Neuronal stem cell (in vitro differentiated cells): ENCODE results near the gene PSME2.

Experiments used
- DNase-seq: peaks from one replicate; pipeline ENCODE4 v3.0.0-alpha.2; 2013; ENCODE audit warnings: low spot score
- H2AFZ ChIP-seq: one replicate; pipeline ENCODE4 v1.6.1; 2013; ENCODE audit warnings: mild to moderate bottlenecking, low read length, inconsistent platforms
- H2AK5ac ChIP-seq: 2 replicates; pipeline ENCODE4 v1.6.1; 2013; ENCODE audit warnings: low read depth, mild to moderate bottlenecking, inconsistent platforms, low read length, moderate library complexity, mixed read lengths
- H2BK120ac ChIP-seq: 2 replicates; pipeline ENCODE4 v1.6.1; 2013; ENCODE audit warnings: low read depth, mild to moderate bottlenecking, inconsistent platforms, low read length, moderate library complexity, mixed read lengths
- H2BK12ac ChIP-seq: one replicate; pipeline ENCODE4 v1.6.1; 2013; ENCODE audit warnings: low read length, inconsistent platforms
- H2BK15ac ChIP-seq: 2 replicates; pipeline ENCODE4 v1.6.1; 2013; ENCODE audit warnings: mild to moderate bottlenecking, low read length, inconsistent platforms, mixed read lengths
- H2BK5ac ChIP-seq: one replicate; pipeline ENCODE4 v1.6.1; 2013; ENCODE audit warnings: inconsistent platforms, mild to moderate bottlenecking, low read length, moderate library complexity
- H3K14ac ChIP-seq: one replicate; pipeline ENCODE4 v1.6.1; 2013; ENCODE audit warnings: low read length, inconsistent platforms
- H3K18ac ChIP-seq: 2 replicates; pipeline ENCODE4 v1.6.1; 2013; ENCODE audit warnings: low read length, inconsistent platforms
- H3K23ac ChIP-seq: 2 replicates; pipeline ENCODE4 v1.6.1; 2013; ENCODE audit warnings: low read depth, mild to moderate bottlenecking, mixed read lengths, low read length, inconsistent platforms; ENCODE audit not compliant: poor library complexity
- H3K27ac ChIP-seq: replicated peaks from 3 replicates; pipeline ENCODE4 v1.5.1; 2013; ENCODE audit warnings: low read length, inconsistent platforms
- H3K27me3 ChIP-seq, 3 experiments: 2 replicates each; pipeline ENCODE4 v1.6.1; 2013; ENCODE audit warnings: low read length in 3 of 3, mild to moderate bottlenecking in 2 of 3, inconsistent platforms in 1 of 3, low read depth in 1 of 3, mixed read lengths in 1 of 3, moderate library complexity in 1 of 3; ENCODE audit not compliant: control insufficient read depth in 3 of 3, insufficient read depth in 3 of 3
- H3K36me3 ChIP-seq, 2 donors: replicated peaks in 1 of 2; 2 replicates each; pipeline ENCODE4 v1.6.1; 2013; ENCODE audit warnings: low read length in 2 of 2; ENCODE audit not compliant: control insufficient read depth in 2 of 2, insufficient read depth in 2 of 2
- H3K4ac ChIP-seq: 2 replicates; pipeline ENCODE4 v1.6.1; 2013; ENCODE audit warnings: inconsistent platforms, mild to moderate bottlenecking, low read length, moderate library complexity
- H3K4me1 ChIP-seq, 2 donors: 1 replicate in 1 of 2; 2 replicates in 1 of 2; pipeline ENCODE4 v1.6.1; 2013; ENCODE audit warnings: low read length in 2 of 2, low read depth in 1 of 2; ENCODE audit not compliant: control insufficient read depth in 2 of 2, insufficient read depth in 1 of 2
- H3K4me2 ChIP-seq: one replicate; pipeline ENCODE4 v1.6.1; 2013; ENCODE audit warnings: mild to moderate bottlenecking, low read length, inconsistent platforms; ENCODE audit not compliant: insufficient read depth, poor library complexity, severe bottlenecking
- H3K4me3 ChIP-seq, 2 donors: 2 replicates each; pipeline ENCODE4 v1.5.1; 2013; ENCODE audit warnings: low read length in 2 of 2, mild to moderate bottlenecking in 2 of 2, inconsistent platforms in 1 of 2, moderate library complexity in 1 of 2
- H3K79me1 ChIP-seq: one replicate; pipeline ENCODE4 v1.6.1; 2013; ENCODE audit warnings: low read depth, mild to moderate bottlenecking, inconsistent platforms, low read length, moderate library complexity
- H3K9ac ChIP-seq: one replicate; pipeline ENCODE4 v1.6.1; 2013; ENCODE audit warnings: mild to moderate bottlenecking, low read depth, low read length, inconsistent platforms; ENCODE audit not compliant: poor library complexity
- H3K9me3 ChIP-seq, 2 donors: replicated peaks in 1 of 2; 2 replicates each; pipeline versions ENCODE3 to v1.6.1; 2013; ENCODE audit warnings: low read length in 2 of 2, mild to moderate bottlenecking in 2 of 2, inconsistent platforms in 1 of 2, low read depth in 1 of 2, mixed read lengths in 1 of 2, moderate library complexity in 1 of 2; ENCODE audit not compliant: control insufficient read depth in 2 of 2, insufficient read depth in 1 of 2
- H4K8ac ChIP-seq: one replicate; pipeline ENCODE4 v1.6.1; 2013; ENCODE audit warnings: low read depth, mild to moderate bottlenecking, inconsistent platforms, low read length, moderate library complexity
- H4K91ac ChIP-seq: one replicate; pipeline ENCODE4 v1.6.1; 2013; ENCODE audit warnings: low read length, low read depth, mild to moderate bottlenecking, inconsistent platforms; ENCODE audit not compliant: poor library complexity
- WGBS, 2 donors: extraction: QIAGEN DNeasy Blood & Tissue Kit; methylation state at CpG; one replicate each; pipeline ENCODE4 v1.1.7; 2013; ENCODE audit warnings: missing lambda C conversion rate in 2 of 2, mixed read lengths in 1 of 2; ENCODE audit not compliant: insufficient read length in 2 of 2, insufficient replicate concordance in 1 of 2; ENCODE audit errors: extremely low coverage in 2 of 2; 5-methylcytosine and 5-hydroxymethylcytosine counted together

PSME2 gene

GRCh38 chr14:24167469-24168114 is 21.2 kb upstream of the PSME2 start:
- peaks cover 18 to 42% of the 10 kb centered on the region in 2 donors for H3K36me3 ChIP-seq

GRCh38 chr14:24165785-24166184 is 19.4 kb upstream of the PSME2 start:
- Histone ChIP-seq H3K27me3 (no peaks in the 10 kb centered on the region), H2BK15ac (no peak overlapping the region), H2BK5ac (no peak overlapping the region), H2AFZ (no peak overlapping the region), H2BK12ac (no peak overlapping the region), H4K91ac (no peak overlapping the region), H3K79me1 (no peaks in the 10 kb centered on the region), H3K23ac (no peak overlapping the region), H3K27ac (no peak overlapping the region), H2BK120ac (no peak overlapping the region), H3K14ac (no peak overlapping the region), H3K4me2 (no peak overlapping the region), H2AK5ac (no peak overlapping the region), H3K18ac (no peak overlapping the region), H3K4ac (no peak overlapping the region), H3K4me3 (no peak overlapping the region), H3K4me1 (peaks cover 6 to 12% of the 10 kb centered on the region in 2 donors), H4K8ac (no peak overlapping the region), H3K36me3 (peaks cover 21 to 44% of the 10 kb centered on the region in 2 donors), H3K9ac (no peak overlapping the region), H3K9me3 (no peaks in the 10 kb centered on the region)
- no peak for DNase-seq
- no CpG with 5 or more reads among the region's 5 CpGs for WGBS, 2 donors

More at GRCh38 chr14:24167469-24168114, 21.2 kb upstream of the PSME2 start:
- no peak overlapping the region for H4K91ac ChIP-seq
- H2BK5ac ChIP-seq: no peak overlapping the region
- H3K23ac ChIP-seq: no peak overlapping the region
- no peak overlapping the region for H3K4me2 ChIP-seq
- no peak overlapping the region for H3K9ac ChIP-seq
- no peaks in the 10 kb centered on the region for H3K9me3 ChIP-seq
- H3K18ac ChIP-seq: no peak overlapping the region
- no peak overlapping the region for H3K4me3 ChIP-seq
- H3K79me1 ChIP-seq: peaks cover 5% of the 10 kb centered on the region
- no peaks in the 10 kb centered on the region for H3K27me3 ChIP-seq
- no peak overlapping the region for H2AK5ac ChIP-seq
- no peak for DNase-seq
- H2BK12ac ChIP-seq: no peak overlapping the region
- no peak overlapping the region for H2BK120ac ChIP-seq
- H3K14ac ChIP-seq: no peak overlapping the region
- no peak overlapping the region for H2AFZ ChIP-seq
- H3K27ac ChIP-seq: no peak overlapping the region
- H2BK15ac ChIP-seq: no peak overlapping the region
- no CpG with 5 or more reads among the region's 3 CpGs for WGBS, 2 donors
- H3K4ac ChIP-seq: no peak overlapping the region
- peaks cover 0 to 5% of the 10 kb centered on the region in 2 donors for H3K4me1 ChIP-seq
- no peak overlapping the region for H4K8ac ChIP-seq

DNA sequence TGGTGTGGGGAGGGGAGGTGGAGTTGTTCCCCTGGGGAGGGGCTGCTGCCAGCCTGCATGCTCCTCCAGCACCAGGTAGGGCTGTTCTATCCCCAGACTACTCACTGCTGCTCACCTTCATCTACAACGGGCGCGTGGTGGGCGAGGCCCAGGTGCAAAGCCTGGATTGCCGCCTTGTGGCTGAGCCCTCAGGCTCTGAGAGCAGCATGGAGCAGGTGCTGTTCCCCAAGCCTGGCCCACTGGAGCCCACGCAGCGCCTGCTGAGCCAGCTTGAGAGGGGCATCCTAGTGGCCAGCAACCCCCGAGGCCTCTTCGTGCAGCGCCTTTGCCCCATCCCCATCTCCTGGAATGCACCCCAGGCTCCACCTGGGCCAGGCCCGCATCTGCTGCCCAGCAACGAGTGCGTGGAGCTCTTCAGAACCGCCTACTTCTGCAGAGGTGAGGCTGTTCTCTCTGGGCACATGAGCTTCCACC is 18.1 kb upstream of the PSME2 start:
- Histone ChIP-seq H4K8ac (no peak overlapping the region), H3K9ac (no peak overlapping the region), H3K14ac (no peak overlapping the region), H2BK120ac (no peak overlapping the region), H2BK5ac (no peak overlapping the region), H3K9me3 (no peaks in the 10 kb centered on the region), H3K27ac (no peak overlapping the region), H3K4me2 (no peak overlapping the region), H3K4me3 (no peak overlapping the region), H4K91ac (no peak overlapping the region), H3K23ac (no peak overlapping the region), H2BK15ac (no peak overlapping the region), H3K18ac (no peak overlapping the region), H3K4me1 (peaks cover 7 to 13% of the 10 kb centered on the region in 2 donors), H2BK12ac (no peak overlapping the region), H3K36me3 (peaks cover 28 to 56% of the 10 kb centered on the region in 2 donors), H3K27me3 (no peaks in the 10 kb centered on the region), H2AFZ (no peak overlapping the region), H2AK5ac (no peak overlapping the region), H3K79me1 (no peaks in the 10 kb centered on the region), H3K4ac (no peak overlapping the region)
- no peak for DNase-seq
- WGBS, 2 donors: no CpG with 5 or more reads among the region's 14 CpGs

- peak overlapping the region; percentile 17 for H3K14ac ChIP-seq
- no peaks in the 10 kb centered on the region for H3K79me1 ChIP-seq
- no peak for DNase-seq
- H3K4ac ChIP-seq: no peak overlapping the region
- H2AFZ ChIP-seq: no peak overlapping the region
- H3K27ac ChIP-seq: no peak overlapping the region
- H3K18ac ChIP-seq: peak overlapping the region; percentile 69
- peak overlapping the region in 1 of 2 donors; percentile 50 for H3K4me3 ChIP-seq
- H2BK12ac ChIP-seq: no peak overlapping the region
- H4K8ac ChIP-seq: no peak overlapping the region
- peak overlapping the region; percentile 82 for H2AK5ac ChIP-seq
- no peak overlapping the region for H3K9ac ChIP-seq
- no CpG with 5 or more reads among the region's 8 CpGs for WGBS, 2 donors
- H3K4me1 ChIP-seq: peaks cover 7 to 13% of the 10 kb centered on the region in 2 donors
- H3K9me3 ChIP-seq: no peaks in the 10 kb centered on the region
- H2BK120ac ChIP-seq: no peak overlapping the region
- no peaks in the 10 kb centered on the region for H3K27me3 ChIP-seq
- no peak overlapping the region for H2BK5ac ChIP-seq
- H3K4me2 ChIP-seq: no peak overlapping the region
- peaks cover 37 to 71% of the 10 kb centered on the region in 2 donors for H3K36me3 ChIP-seq
- no peak overlapping the region for H4K91ac ChIP-seq
- H2BK15ac ChIP-seq: no peak overlapping the region
- no peak overlapping the region for H3K23ac ChIP-seq
Measured at GRCh38 chr14:24162093-24162492, 15.7 kb upstream of the PSME2 start.
